Thyroid gland (tissue), 4 donors: ENCODE measurements around the gene UBE4A. TPM values are rescaled to one million over a fixed set of nuclear protein-coding genes. Genes with fewer than 3 reads are reported as not detected.
A peak's percentile ranks its signal among the peaks of the same experiment; 100 is the strongest.

Source experiments
- DNase-seq, 2 donors: peaks; one replicate each; pipeline ENCODE4 v3.0.0-alpha.2; 2019
- H3K27ac ChIP-seq, 3 donors: fragments of 200-600 bp; sonication (generic); 1 replicate in 2 of 3; 2 replicates in 1 of 3; pipeline ENCODE4 v1.5.1; 2016 to 2019; ENCODE audit warnings: mild to moderate bottlenecking in 1 of 3, moderate library complexity in 1 of 3
- H3K27me3 ChIP-seq: fragments of 200-600 bp; sonication (generic); one replicate; pipeline ENCODE4 v1.5.1; 2019
- H3K36me3 ChIP-seq, 2 donors: fragments of 200-600 bp; sonication (generic); one replicate each; pipeline ENCODE4 v1.5.1; 2016 to 2019
- H3K4me1 ChIP-seq, 2 donors: fragments of 200-600 bp; sonication (generic); one replicate each; pipeline ENCODE4 v1.5.1; 2017 to 2019
- H3K4me3 ChIP-seq, 3 donors: fragments of 200-600 bp; sonication (generic); replicated peaks in 1 of 3; 1 replicate in 2 of 3; 2 replicates in 1 of 3; pipeline ENCODE4 v1.5.1; 2016; ENCODE audit warnings: mild to moderate bottlenecking in 1 of 3
- H3K9me3 ChIP-seq: fragments of 200-600 bp; sonication (generic); one replicate; pipeline ENCODE4 v1.5.1; 2017
- POLR2A ChIP-seq, 2 donors: fragments of 450-650 bp; IDR thresholded peaks; one replicate each; pipeline ENCODE4 v1.6.1; 2017; ENCODE audit warnings: antibody characterized with exemption in 2 of 2, mild to moderate bottlenecking in 2 of 2, moderate library complexity in 1 of 2
- WGBS, 2 donors: methylation state at CpG; one replicate each; pipeline ENCODE4 v1.1.5; 2017; 5-methylcytosine and 5-hydroxymethylcytosine counted together
- intact Hi-C: fragments of 100-400 bp; cut with DNase I; formaldehyde crosslinking; loops from one replicate; pipeline ENCODE4 v1.15.1; 2023
- total RNA-seq, 4 donors: library from RNA; depleted of rRNA; stranded (reverse); fragments of >200 nt; gene quantifications; one replicate each; pipeline ENCODE4 v1.2.3, GENCODE V29; 2016
- TF ChIP-seq, protein P1 (sequence below), 6 experiments: fragments of 200-600 bp in 3 of 6; fragments of 450-650 bp in 3 of 6; sonication (generic) in 3 of 6; IDR thresholded peaks; one replicate each; pipeline ENCODE4 v1.5.1; 2016 to 2019; ENCODE audit warnings: antibody characterized with exemption in 6 of 6, mild to moderate bottlenecking in 2 of 6, inconsistent platforms in 1 of 6, moderate library complexity in 1 of 6

UBE4A gene
- total RNA-seq, 4 donors from 2014 or later: 42.7 to 57.3 (median 48.2) TPM

DNA sequence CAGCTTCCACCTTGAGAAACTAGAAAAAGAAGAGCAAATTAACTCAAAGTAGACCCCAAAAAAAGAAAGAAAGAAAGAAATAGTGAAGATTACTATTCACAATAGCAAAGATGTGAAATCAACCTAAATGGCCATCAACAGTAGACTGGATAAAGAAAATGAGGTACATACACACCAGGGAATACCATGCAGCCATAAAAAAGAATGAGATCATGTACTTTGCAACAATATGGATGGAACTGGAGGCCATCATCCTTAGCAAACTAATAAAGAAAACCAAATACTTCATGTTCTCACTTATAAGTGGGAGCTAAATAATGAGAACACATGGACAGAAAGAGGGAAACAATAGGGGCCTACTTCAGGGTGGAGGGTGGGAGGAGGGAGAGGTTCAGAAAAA lies 30.7 kb upstream of the UBE4A start:
- DNase-seq: no peak
- Histone ChIP-seq H3K27ac (no peak overlapping the region), H3K4me3 (no peak overlapping the region), H3K4me1 (no peaks in the 10 kb centered on the region), H3K36me3 (no peaks in the 10 kb centered on the region), H3K9me3 (no peaks in the 10 kb centered on the region), H3K27me3 (no peaks in the 10 kb centered on the region)
- intact Hi-C loops: no loop called here
- TF ChIP-seq, protein P1, sequence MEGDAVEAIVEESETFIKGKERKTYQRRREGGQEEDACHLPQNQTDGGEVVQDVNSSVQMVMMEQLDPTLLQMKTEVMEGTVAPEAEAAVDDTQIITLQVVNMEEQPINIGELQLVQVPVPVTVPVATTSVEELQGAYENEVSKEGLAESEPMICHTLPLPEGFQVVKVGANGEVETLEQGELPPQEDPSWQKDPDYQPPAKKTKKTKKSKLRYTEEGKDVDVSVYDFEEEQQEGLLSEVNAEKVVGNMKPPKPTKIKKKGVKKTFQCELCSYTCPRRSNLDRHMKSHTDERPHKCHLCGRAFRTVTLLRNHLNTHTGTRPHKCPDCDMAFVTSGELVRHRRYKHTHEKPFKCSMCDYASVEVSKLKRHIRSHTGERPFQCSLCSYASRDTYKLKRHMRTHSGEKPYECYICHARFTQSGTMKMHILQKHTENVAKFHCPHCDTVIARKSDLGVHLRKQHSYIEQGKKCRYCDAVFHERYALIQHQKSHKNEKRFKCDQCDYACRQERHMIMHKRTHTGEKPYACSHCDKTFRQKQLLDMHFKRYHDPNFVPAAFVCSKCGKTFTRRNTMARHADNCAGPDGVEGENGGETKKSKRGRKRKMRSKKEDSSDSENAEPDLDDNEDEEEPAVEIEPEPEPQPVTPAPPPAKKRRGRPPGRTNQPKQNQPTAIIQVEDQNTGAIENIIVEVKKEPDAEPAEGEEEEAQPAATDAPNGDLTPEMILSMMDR (IDR thresholded peaks at IDR 0.05): no peak
- no peak for TF ChIP-seq POLR2A (IDR thresholded peaks at IDR 0.05)

DNA sequence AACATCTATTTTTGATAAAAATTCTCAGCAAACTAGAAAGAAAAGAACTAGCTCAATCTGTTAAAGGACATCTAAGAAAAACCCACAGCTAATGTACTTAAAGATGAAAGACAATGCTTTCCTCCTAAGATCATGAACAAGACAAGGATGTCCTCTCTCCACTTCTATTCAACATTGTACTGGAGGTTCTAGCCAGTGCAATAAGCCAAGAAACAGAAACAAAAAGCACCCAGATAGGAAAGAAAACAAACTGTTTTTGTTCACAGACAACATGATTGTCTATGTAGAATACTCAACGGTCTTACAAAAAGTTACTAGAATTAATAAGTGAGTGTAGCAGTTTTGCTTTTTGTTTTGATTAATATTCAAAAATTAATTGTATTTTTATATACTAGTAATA lies 24.7 kb upstream of the UBE4A start:
- H3K27me3 ChIP-seq: no peaks in the 10 kb centered on the region
- no peaks in the 10 kb centered on the region for H3K9me3 ChIP-seq
- intact Hi-C loops: no loop called here
- TF ChIP-seq, protein P1 (IDR thresholded peaks at IDR 0.05): no peak
- no peak for TF ChIP-seq POLR2A (IDR thresholded peaks at IDR 0.05)
- 82 to 86% methylated on average over 1 of the region's 1 CpG for WGBS, 2 donors
- no peak for DNase-seq
- H3K36me3 ChIP-seq: no peaks in the 10 kb centered on the region
- no peak overlapping the region for H3K4me3 ChIP-seq
- no peak overlapping the region for H3K27ac ChIP-seq
- H3K4me1 ChIP-seq: no peaks in the 10 kb centered on the region

DNA sequence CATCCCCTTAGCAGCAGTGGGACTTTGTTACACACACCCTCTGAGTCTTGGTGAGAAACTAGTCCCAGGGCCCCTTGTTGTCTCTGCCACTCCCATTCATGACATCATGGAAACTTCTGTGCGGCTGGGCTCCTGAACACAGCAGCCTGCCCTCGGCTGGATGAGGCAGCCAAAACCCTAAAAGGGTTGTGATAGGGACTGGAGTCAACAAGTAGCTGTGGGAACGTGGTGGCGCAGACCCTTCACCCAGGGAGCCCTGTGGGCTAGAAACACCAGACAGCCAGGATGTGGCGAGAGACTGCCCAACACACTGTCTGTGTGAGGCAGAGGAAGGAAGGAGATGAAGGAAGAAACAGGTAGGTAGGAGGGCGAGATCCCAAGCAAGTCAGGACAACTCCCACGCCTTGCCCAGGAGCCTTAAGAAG lies 20.8 kb upstream of the UBE4A start:
- peak in 1 of 2 donors; percentile 18 for DNase-seq
- H3K4me3 ChIP-seq: no peak overlapping the region
- WGBS, 2 donors: 63% methylated on average over 7 of the region's 7 CpGs
- no peak overlapping the region for H3K27ac ChIP-seq
- intact Hi-C loops: no loop called here
- H3K36me3 ChIP-seq: no peaks in the 10 kb centered on the region
- no peak for TF ChIP-seq POLR2A (IDR thresholded peaks at IDR 0.05)
- TF ChIP-seq, protein P1 (IDR thresholded peaks at IDR 0.05): no peak
- H3K9me3 ChIP-seq: no peaks in the 10 kb centered on the region
- no peaks in the 10 kb centered on the region for H3K27me3 ChIP-seq
- H3K4me1 ChIP-seq: no peaks in the 10 kb centered on the region

DNA sequence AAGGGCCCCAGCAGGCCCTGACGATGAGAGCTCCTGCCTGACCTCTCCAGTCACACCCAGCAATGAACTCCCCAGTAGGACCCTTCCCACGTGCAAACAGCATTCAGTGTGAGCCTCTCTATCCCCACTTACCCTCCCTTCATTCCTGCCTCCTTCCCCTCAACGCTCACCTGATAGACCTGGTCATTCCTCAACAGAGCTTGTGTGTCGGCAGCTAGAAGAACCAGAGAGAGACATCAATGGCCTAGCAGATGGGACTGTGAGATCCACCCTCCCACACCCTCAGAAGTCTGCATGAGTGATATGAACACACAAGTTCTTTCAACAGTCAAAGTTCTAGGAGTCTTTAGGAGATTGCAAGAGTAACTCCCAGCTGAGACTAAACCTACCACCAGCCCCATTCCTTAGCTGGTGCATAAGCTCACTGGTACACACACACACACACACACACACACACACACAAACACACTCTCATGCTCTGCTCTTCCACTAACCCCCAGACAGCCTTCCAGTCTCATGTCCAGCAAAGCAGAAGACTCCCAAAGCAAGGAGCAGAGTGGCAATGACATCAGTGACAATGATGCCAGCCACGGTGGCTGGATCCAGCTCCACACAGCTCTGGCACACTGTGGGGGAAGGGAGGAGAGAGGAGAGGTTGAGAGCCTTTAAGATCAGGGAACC lies 20.0 kb upstream of the UBE4A start:
- Histone ChIP-seq H3K9me3 (no peaks in the 10 kb centered on the region), H3K27ac (no peak overlapping the region), H3K27me3 (no peaks in the 10 kb centered on the region), H3K4me1 (no peaks in the 10 kb centered on the region), H3K4me3 (no peak overlapping the region), H3K36me3 (no peaks in the 10 kb centered on the region)
- TF ChIP-seq POLR2A (IDR thresholded peaks at IDR 0.05): no peak
- TF ChIP-seq, protein P1 (IDR thresholded peaks at IDR 0.05): no peak
- intact Hi-C loops: no loop called here
- WGBS, 2 donors: 71 to 77% methylated on average over 5 of the region's 5 CpGs
- no peak for DNase-seq

DNA sequence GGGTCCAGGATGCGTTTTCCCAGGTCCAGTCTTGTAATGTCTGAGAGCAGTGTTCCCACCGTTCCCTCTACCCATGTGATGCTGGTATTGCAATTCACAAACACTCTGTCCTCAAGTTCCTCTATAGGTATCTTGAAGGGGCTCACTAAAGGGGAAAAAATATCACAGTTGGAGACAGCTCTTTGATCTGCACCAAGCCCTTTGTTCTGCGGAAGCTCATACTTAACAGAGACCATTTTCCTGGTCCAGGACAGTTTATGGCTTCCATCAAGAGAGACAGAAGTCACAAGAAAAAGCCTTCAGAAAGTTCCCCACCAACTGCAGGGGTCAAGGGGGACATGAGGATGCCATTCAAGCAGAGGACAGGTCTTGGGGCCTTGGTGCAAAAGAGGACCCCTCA lies 19.0 kb upstream of the UBE4A start:
- no peak overlapping the region for H3K27ac ChIP-seq
- WGBS, 2 donors: 73 to 81% methylated on average over 3 of the region's 3 CpGs
- TF ChIP-seq POLR2A (IDR thresholded peaks at IDR 0.05): no peak
- TF ChIP-seq, protein P1 (IDR thresholded peaks at IDR 0.05): no peak
- no peaks in the 10 kb centered on the region for H3K27me3 ChIP-seq
- no peak overlapping the region for H3K4me3 ChIP-seq
- no peak for DNase-seq
- H3K9me3 ChIP-seq: no peaks in the 10 kb centered on the region
- intact Hi-C loops: no loop called here
- H3K4me1 ChIP-seq: no peaks in the 10 kb centered on the region
- H3K36me3 ChIP-seq: no peaks in the 10 kb centered on the region
